Panc1 (cell line): Measurements from ENCODE around the gene POLR1G.
"Not testable (repeated sequence)": the region's sequence is repeated elsewhere in the genome, so short reads cannot be mapped to it uniquely, and the experiment has no call there.

Experiments
- CTCF ChIP-seq: fragments of 450-650 bp; IDR thresholded peaks from 2 replicates; pipeline ENCODE4 v1.5.1; 2017; ENCODE audit warnings: mild to moderate bottlenecking
- POLR2AphosphoS5 ChIP-seq: IDR thresholded peaks from 2 replicates; pipeline ENCODE4 v1.6.1; 2012; ENCODE audit warnings: mild to moderate bottlenecking, low read depth, low read length, moderate library complexity
- REST ChIP-seq, 2 experiments: IDR thresholded peaks; 2 replicates each; pipeline ENCODE4 v1.6.1; 2011 to 2012; ENCODE audit warnings: low read depth in 2 of 2, control low read depth in 1 of 2, low read length in 1 of 2, mild to moderate bottlenecking in 1 of 2, moderate library complexity in 1 of 2; ENCODE audit not compliant: insufficient read depth in 1 of 2
- SIN3A ChIP-seq: IDR thresholded peaks from 2 replicates; pipeline ENCODE4 v1.6.1; 2012; ENCODE audit warnings: low read depth, mild to moderate bottlenecking, low read length, moderate library complexity, borderline replicate concordance; ENCODE audit not compliant: insufficient read depth
- TCF7L2 ChIP-seq: IDR thresholded peaks from 2 replicates; pipeline ENCODE4 v1.6.1; 2011; ENCODE audit warnings: mild to moderate bottlenecking, low read depth, low read length, inconsistent platforms

DNA sequence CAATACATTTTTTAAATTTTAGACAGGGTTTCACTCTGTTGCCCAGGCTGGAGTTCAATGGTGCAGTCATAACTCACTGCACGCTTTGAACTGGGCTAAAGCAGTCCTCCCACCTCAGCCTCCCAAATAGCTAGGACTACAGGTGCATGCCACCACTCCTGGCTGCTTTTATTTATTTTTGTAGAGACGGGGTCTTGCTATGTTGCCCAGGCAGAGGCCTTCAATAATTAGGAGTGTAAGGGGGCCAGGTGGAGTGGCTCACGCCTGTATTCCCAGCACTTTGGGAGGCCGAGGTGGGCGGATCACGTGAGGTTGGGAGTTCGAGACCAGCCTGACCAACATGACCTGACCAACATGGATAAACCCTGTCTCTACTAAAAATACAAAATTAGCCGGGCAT is 26.1 kb downstream of the POLR1G start:
- not testable (repeated sequence) for TF ChIP-seq CTCF; POLR2AphosphoS5; REST (IDR thresholded peaks at IDR 0.05; ENCODE audit: insufficient read depth in 1 of 2, low read depth in 2 of 2, low read length in 1 of 2); SIN3A; TCF7L2
